ENCODE measurements around the gene FGF5.

Gene FGF5

DNA sequence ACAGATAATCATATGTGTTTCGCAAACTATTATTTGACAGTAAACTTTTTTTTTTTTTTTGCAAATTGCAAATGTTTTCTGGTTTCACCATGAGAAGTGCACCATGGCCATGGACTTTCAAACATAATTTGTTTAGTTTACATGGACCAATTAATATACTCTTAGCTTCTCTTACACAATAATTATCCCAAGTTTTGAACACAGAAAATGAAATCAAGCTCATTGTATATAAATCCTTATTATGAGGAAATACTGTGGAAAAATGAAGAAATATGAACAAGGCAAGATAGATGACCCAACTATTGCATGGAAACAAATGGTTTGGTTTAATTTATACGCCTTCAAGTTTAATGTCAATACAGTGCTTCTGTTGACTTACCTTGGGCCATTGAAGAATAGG lies 3.9 kb downstream of the FGF5 start:
- Histone ChIP-seq H3K27ac (replicated peaks) (no peak overlapping the region), H3K27me3 (ENCODE audit: insufficient read depth, poor library complexity, severe bottlenecking) (peaks cover 35% of the 10 kb centered on the region), H3K4me3 (replicated peaks; ENCODE audit: insufficient read depth, low read length) (no peak overlapping the region)
- no peak for DNase-seq (ENCODE audit: low read depth in 1 of 2, low spot score in 1 of 2)
- TF ChIP-seq POLR2AphosphoS5 (IDR thresholded peaks at IDR 0.05; ENCODE audit: low read depth): no peak

DNA sequence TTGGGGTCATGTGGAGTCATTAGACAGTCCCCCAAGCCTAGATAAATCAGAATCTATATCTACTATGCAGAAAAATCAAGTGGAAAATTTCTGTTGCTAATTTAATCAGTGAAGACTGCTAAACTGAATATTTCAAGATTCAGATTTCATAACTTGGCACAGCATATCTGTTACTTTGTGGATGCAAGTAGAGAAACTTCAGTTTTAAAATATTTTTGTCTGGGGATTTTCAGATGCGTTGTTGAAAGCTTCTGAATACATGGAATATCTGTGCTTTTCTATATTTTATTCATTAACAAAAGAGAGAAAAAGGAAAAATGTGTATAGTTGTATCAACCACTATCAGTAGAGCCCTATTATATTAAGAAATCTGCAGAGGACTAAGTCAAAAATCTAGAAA lies 4.4 kb downstream of the FGF5 start:
- TF ChIP-seq REST (IDR thresholded peaks at IDR 0.05; ENCODE audit: insufficient replicate concordance, low read depth): no peak
- no peak for TF ChIP-seq GABPA (IDR thresholded peaks at IDR 0.05; ENCODE audit: low read depth)
- TF ChIP-seq POLR2AphosphoS5 (IDR thresholded peaks at IDR 0.05; ENCODE audit: low read depth): no peak
- TF ChIP-seq SPI1 (IDR thresholded peaks at IDR 0.05; ENCODE audit: borderline replicate concordance, low read depth): no peak
- TF ChIP-seq CTCF (IDR thresholded peaks at IDR 0.05; ENCODE audit: insufficient read depth, low read length): no peak
- H3K27me3 ChIP-seq (ENCODE audit: insufficient read depth, poor library complexity, severe bottlenecking): peaks cover 30% of the 10 kb centered on the region
- no peak for DNase-seq (ENCODE audit: low read depth in 1 of 2, low spot score in 1 of 2)
- H3K27ac ChIP-seq (replicated peaks): no peak overlapping the region
- H3K4me3 ChIP-seq (replicated peaks; ENCODE audit: insufficient read depth, low read length): no peak overlapping the region

DNA sequence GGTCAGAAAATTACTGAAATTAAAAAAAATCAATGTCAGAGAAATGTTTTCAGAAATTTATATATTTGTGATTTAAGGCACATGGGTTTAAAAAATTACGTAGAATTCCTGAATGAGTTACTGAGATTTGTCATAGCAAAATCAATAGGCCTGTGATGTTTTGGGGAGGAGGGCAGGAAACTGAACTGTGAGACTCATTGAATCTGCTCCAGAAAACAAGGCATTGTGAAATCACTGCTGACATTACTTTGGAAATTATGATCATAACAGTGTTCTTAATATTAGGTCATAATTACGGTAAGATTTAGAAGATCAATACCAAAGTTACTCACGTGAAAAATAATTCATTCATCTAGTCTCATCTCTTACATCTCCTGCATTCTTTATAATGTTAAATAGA lies 5.3 kb downstream of the FGF5 start:
- H3K27me3 ChIP-seq (ENCODE audit: insufficient read depth, poor library complexity, severe bottlenecking): peaks cover 22% of the 10 kb centered on the region

More for the DNA sequence above, 5.3 kb downstream of the FGF5 start:
- TF ChIP-seq REST (IDR thresholded peaks at IDR 0.05; ENCODE audit: insufficient replicate concordance, low read depth): no peak
- TF ChIP-seq POLR2AphosphoS5 (IDR thresholded peaks at IDR 0.05; ENCODE audit: low read depth): no peak
- TF ChIP-seq GABPA (IDR thresholded peaks at IDR 0.05; ENCODE audit: low read depth): no peak
- TF ChIP-seq CTCF (IDR thresholded peaks at IDR 0.05; ENCODE audit: insufficient read depth, low read length): no peak
- TF ChIP-seq SPI1 (IDR thresholded peaks at IDR 0.05; ENCODE audit: borderline replicate concordance, low read depth): no peak
- Histone ChIP-seq H3K27ac (replicated peaks) (no peak overlapping the region), H3K4me3 (replicated peaks; ENCODE audit: insufficient read depth, low read length) (no peak overlapping the region)
- DNase-seq (ENCODE audit: low read depth in 1 of 2, low spot score in 1 of 2): no peak
